K562 (cell line): ENCODE measurements around the gene CCL24. TPM values are rescaled to one million over a fixed set of nuclear protein-coding genes. Genes with fewer than 3 reads are reported as not detected.

Source experiments
- BRCA1 ChIP-seq, 2 experiments: fragments of 450-650 bp in 1 of 2; sonication (generic) in 1 of 2; formaldehyde crosslinking in 1 of 2; IDR thresholded peaks; 2 replicates each; pipeline versions ENCODE4 v1.5.0 to v1.6.1; 2017 to 2020; ENCODE audit warnings: mild to moderate bottlenecking in 1 of 2, missing genetic modification reagents in 1 of 2
- DIDO1 ChIP-seq: fragments of 450-650 bp; IDR thresholded peaks from 2 replicates; pipeline ENCODE4 v1.6.1; 2016; ENCODE audit warnings: low read depth, missing biosample characterization, missing genetic modification characterization
- FOXK2 ChIP-seq, 2 experiments: fragments of 450-650 bp; IDR thresholded peaks in 1 of 2; conservative IDR thresholded peaks in 1 of 2; 2 replicates each; pipeline ENCODE4 v1.6.1; 2016; ENCODE audit warnings: low read depth in 2 of 2, mild to moderate bottlenecking in 1 of 2
- FUS ChIP-seq: fragments of 200-400 bp; formaldehyde crosslinking; optimal IDR thresholded peaks from 2 replicates; pipeline ENCODE3; 2017; ENCODE audit warnings: low read depth, low read length
- HLTF ChIP-seq: fragments of 450-650 bp; IDR thresholded peaks from 2 replicates; pipeline ENCODE4 v1.6.1; 2016
- HMG20A ChIP-seq: fragments of 450-650 bp; formaldehyde crosslinking; conservative IDR thresholded peaks from 2 replicates; pipeline ENCODE4 v1.4.0; 2020; ENCODE audit warnings: mild to moderate bottlenecking, mixed read lengths
- JUNB ChIP-seq: fragments of 450-650 bp; formaldehyde crosslinking; conservative IDR thresholded peaks from 2 replicates; pipeline ENCODE4 v1.4.0; 2020; ENCODE audit warnings: mild to moderate bottlenecking
- KLF6 ChIP-seq: fragments of 250-450 bp; sonication (Bioruptor Pico); IDR thresholded peaks from 2 replicates; pipeline ENCODE4 v1.4.0; 2020; ENCODE audit warnings: mild to moderate bottlenecking, moderate library complexity, borderline replicate concordance
- L3MBTL2 ChIP-seq: fragments of 450-650 bp; IDR thresholded peaks from 2 replicates; pipeline ENCODE4 v1.6.1; 2016; ENCODE audit warnings: mild to moderate bottlenecking, moderate library complexity
- LCOR ChIP-seq: sonication (generic); formaldehyde crosslinking; IDR thresholded peaks from 2 replicates; pipeline ENCODE4 v1.8.0; 2022; ENCODE audit warnings: mild to moderate bottlenecking, missing genetic modification reagents
- MCM2 ChIP-seq: fragments of 450-650 bp; IDR thresholded peaks from 2 replicates; pipeline ENCODE4 v1.6.1; 2017; ENCODE audit warnings: low read depth, mild to moderate bottlenecking
- MCM7 ChIP-seq, 2 experiments: fragments of 450-650 bp; IDR thresholded peaks; 2 replicates each; pipeline ENCODE4 v1.6.1; 2016 to 2018
- MTA2 ChIP-seq: fragments of 450-650 bp; IDR thresholded peaks from 2 replicates; pipeline ENCODE4 v1.6.1; 2016; ENCODE audit warnings: low read depth
- MYBL2 ChIP-seq, 2 experiments: fragments of 450-650 bp in 1 of 2; sonication (generic) in 1 of 2; formaldehyde crosslinking in 1 of 2; IDR thresholded peaks; 2 replicates each; pipeline versions ENCODE4 v1.6.1 to v1.8.1; 2017 to 2022; ENCODE audit warnings: borderline replicate concordance in 1 of 2, inconsistent platforms in 1 of 2, low read depth in 1 of 2, mild to moderate bottlenecking in 1 of 2, missing genetic modification reagents in 1 of 2, moderate library complexity in 1 of 2
- NCOA1 ChIP-seq: fragments of 450-650 bp; IDR thresholded peaks from 2 replicates; pipeline ENCODE4 v1.6.1; 2016; ENCODE audit warnings: low read depth
- PHTF2 ChIP-seq: fragments of 250-450 bp; sonication (Bioruptor Pico); IDR thresholded peaks from 2 replicates; pipeline ENCODE4 v1.5.0; 2021; ENCODE audit warnings: mild to moderate bottlenecking
- RBM14 ChIP-seq: fragments of 200-400 bp; formaldehyde crosslinking; IDR thresholded peaks from 2 replicates; pipeline ENCODE4 v1.6.1; 2018; ENCODE audit warnings: low read depth, mild to moderate bottlenecking, low read length, moderate library complexity, borderline replicate concordance; ENCODE audit not compliant: insufficient read depth
- SREBF2 ChIP-seq: sonication (generic); formaldehyde crosslinking; IDR thresholded peaks from 2 replicates; pipeline ENCODE4 v1.4.0; 2020; ENCODE audit warnings: mild to moderate bottlenecking, missing genetic modification reagents
- SRF ChIP-seq, 2 experiments: fragments of 250-450, 450-650 bp in 1 of 2; sonication (Bioruptor Pico) in 1 of 2; sonication (generic) in 1 of 2; formaldehyde crosslinking; IDR thresholded peaks; 2 replicates each; pipeline versions ENCODE4 v1.5.0 to v1.5.1; 2020 to 2022; ENCODE audit warnings: mild to moderate bottlenecking in 1 of 2, missing genetic modification reagents in 1 of 2
- ZNF23 ChIP-seq: fragments of 250-450 bp; sonication (Bioruptor Pico); IDR thresholded peaks from 2 replicates; pipeline ENCODE4 v1.4.0; 2020; ENCODE audit warnings: mild to moderate bottlenecking
- ZNF232 ChIP-seq: sonication (generic); formaldehyde crosslinking; IDR thresholded peaks from 2 replicates; pipeline ENCODE4 v1.8.0; 2022; ENCODE audit warnings: mild to moderate bottlenecking, missing genetic modification reagents
- ZNF717 ChIP-seq: fragments of 250-450 bp; sonication (Bioruptor Pico); IDR thresholded peaks from 2 replicates; pipeline ENCODE4 v1.5.0; 2021
- polyA plus RNA-seq, 8 experiments: library from polyadenylated mRNA; depleted of rRNA in 4 of 8; stranded (reverse) in 5 of 8; unstranded in 3 of 8; fragments of >200 nt; fragmentation: Nextera tagmentation in 2 of 8; fragmentation: Illumina TruSeq in 1 of 8; extraction: Ambion mirVana in 2 of 8; extraction: Trizol in 1 of 8; gene quantifications; 2 replicates each; pipeline versions ENCODE4 v1.2.1 to v1.2.3, GENCODE V29; 2011 to 2014; ENCODE audit warnings: inconsistent platforms in 1 of 8, missing spikeins in 1 of 8
- total RNA-seq, 7 experiments: library from RNA; depleted of rRNA in 6 of 7; stranded (reverse); fragments of >200 nt in 6 of 7; fragmentation: Illumina TruSeq in 2 of 7; extraction: Trizol in 2 of 7; gene quantifications; 2 replicates each; pipeline versions ENCODE4 v1.2.1 to v1.2.3, GENCODE V29; 2011 to 2021; ENCODE audit warnings: low replicate concordance in 1 of 7
- TF ChIP-seq, protein P1 (sequence below): fragments of 250-450 bp; sonication (Bioruptor Pico); IDR thresholded peaks from 2 replicates; pipeline ENCODE4 v1.4.0; 2020
- TF ChIP-seq, protein P2 (sequence below): fragments of 250-450 bp; sonication (Bioruptor Pico); IDR thresholded peaks from 2 replicates; pipeline ENCODE4 v1.5.0; 2020; ENCODE audit warnings: mild to moderate bottlenecking, borderline replicate concordance
- TF ChIP-seq, protein P3 (sequence below), 2 experiments: fragments of 450-650 bp in 1 of 2; sonication (generic) in 1 of 2; formaldehyde crosslinking; conservative IDR thresholded peaks; 2 replicates each; pipeline versions ENCODE4 v1.4.0 to v1.8.1; 2020 to 2022; ENCODE audit warnings: mild to moderate bottlenecking in 1 of 2, missing genetic modification reagents in 1 of 2

CCL24 gene
- total and polyA plus RNA-seq, 9 of the 15 experiments (the other 6 are each of a cell fraction or from before 2014, with no cell fraction given), result 0.45 to 3.6 (median 0.95) TPM; not detected in 1

GRCh38 chr7:75772081-75773077 is 41.2 kb downstream of the CCL24 start, which contains the start of gene CCL26 (continued):
- TF ChIP-seq JUNB (CRISPR knock-in tag) (no peak), ZNF232 (CRISPR knock-in tag) (no peak), ZNF23 (no peak), FUS (no peak), DIDO1 (tag) (0 out of 2 replicates have a peak, but pooled peaks have one; percentile 31), SREBF2 (CRISPR knock-in tag) (no peak), MYBL2 (IDR thresholded peaks at IDR 0.05; ENCODE audit: low read depth) (no peak), MYBL2 (CRISPR knock-in tag; IDR thresholded peaks at IDR 0.05; ENCODE audit: borderline replicate concordance) (no peak), BRCA1 (IDR thresholded peaks at IDR 0.05) (no peak), BRCA1 (CRISPR knock-in tag; IDR thresholded peaks at IDR 0.05) (no peak), MTA2 (peak; percentile 5; the same call in 1 of the 2 replicates), PHTF2 (CRISPR knock-in tag) (no peak), HLTF (peak; percentile 69; the same call in 1 of the 2 replicates), FOXK2 (conservative IDR thresholded peaks at IDR 0.05 in 1 of 2, IDR thresholded peaks at IDR 0.05 in 1 of 2; ENCODE audit: low read depth in 2 of 2) (0 out of 4 replicates have a peak, but pooled peaks of 1 of the 2 experiments have one; percentile 25), MCM2 (no peak), HMG20A (CRISPR knock-in tag) (no peak), ZNF717 (no peak), KLF6 (CRISPR knock-in tag) (0 out of 2 replicates have a peak, but pooled peaks have one; percentile 4), SRF (CRISPR knock-in tag; IDR thresholded peaks at IDR 0.05) (no peak), RBM14 (no peak), MCM7 (IDR thresholded peaks at IDR 0.05) (no peak), LCOR (CRISPR knock-in tag) (no peak), L3MBTL2 (no peak), NCOA1 (no peak)
- TF ChIP-seq, protein P1, sequence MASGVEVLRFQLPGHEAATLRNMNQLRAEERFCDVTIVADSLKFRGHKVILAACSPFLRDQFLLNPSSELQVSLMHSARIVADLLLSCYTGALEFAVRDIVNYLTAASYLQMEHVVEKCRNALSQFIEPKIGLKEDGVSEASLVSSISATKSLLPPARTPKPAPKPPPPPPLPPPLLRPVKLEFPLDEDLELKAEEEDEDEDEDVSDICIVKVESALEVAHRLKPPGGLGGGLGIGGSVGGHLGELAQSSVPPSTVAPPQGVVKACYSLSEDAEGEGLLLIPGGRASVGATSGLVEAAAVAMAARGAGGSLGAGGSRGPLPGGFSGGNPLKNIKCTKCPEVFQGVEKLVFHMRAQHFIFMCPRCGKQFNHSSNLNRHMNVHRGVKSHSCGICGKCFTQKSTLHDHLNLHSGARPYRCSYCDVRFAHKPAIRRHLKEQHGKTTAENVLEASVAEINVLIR (CRISPR knock-in tag), result no peak
- TF ChIP-seq, protein P2, sequence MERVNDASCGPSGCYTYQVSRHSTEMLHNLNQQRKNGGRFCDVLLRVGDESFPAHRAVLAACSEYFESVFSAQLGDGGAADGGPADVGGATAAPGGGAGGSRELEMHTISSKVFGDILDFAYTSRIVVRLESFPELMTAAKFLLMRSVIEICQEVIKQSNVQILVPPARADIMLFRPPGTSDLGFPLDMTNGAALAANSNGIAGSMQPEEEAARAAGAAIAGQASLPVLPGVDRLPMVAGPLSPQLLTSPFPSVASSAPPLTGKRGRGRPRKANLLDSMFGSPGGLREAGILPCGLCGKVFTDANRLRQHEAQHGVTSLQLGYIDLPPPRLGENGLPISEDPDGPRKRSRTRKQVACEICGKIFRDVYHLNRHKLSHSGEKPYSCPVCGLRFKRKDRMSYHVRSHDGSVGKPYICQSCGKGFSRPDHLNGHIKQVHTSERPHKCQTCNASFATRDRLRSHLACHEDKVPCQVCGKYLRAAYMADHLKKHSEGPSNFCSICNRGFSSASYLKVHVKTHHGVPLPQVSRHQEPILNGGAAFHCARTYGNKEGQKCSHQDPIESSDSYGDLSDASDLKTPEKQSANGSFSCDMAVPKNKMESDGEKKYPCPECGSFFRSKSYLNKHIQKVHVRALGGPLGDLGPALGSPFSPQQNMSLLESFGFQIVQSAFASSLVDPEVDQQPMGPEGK, result no peak
- TF ChIP-seq, protein P3, sequence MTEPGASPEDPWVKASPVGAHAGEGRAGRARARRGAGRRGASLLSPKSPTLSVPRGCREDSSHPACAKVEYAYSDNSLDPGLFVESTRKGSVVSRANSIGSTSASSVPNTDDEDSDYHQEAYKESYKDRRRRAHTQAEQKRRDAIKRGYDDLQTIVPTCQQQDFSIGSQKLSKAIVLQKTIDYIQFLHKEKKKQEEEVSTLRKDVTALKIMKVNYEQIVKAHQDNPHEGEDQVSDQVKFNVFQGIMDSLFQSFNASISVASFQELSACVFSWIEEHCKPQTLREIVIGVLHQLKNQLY (CRISPR knock-in tag; conservative IDR thresholded peaks at IDR 0.05), result no peak
